Astrocyte (in vitro differentiated cells and primary cell): ENCODE data around the gene MAGI1. TPM values are rescaled to one million over a fixed set of nuclear protein-coding genes. Genes with fewer than 3 reads are reported as not detected.

ENCODE experiments used
- DNase-seq: peaks from one replicate; pipeline ENCODE4 v3.0.0-alpha.2; 2010; ENCODE audit warnings: low read depth
- FAIRE-seq: peaks from 2 replicates; lab custom pipeline; 2011; peaks lifted over from hg19 to GRCh38; lab: Jason Lieb, UNC
- H2AFZ ChIP-seq: 2 replicates; pipeline ENCODE4 v1.6.0; 2012; ENCODE audit warnings: low read depth, low read length, inconsistent platforms
- H3K27ac ChIP-seq: 2 replicates; pipeline ENCODE4 v1.5.1; 2011; ENCODE audit warnings: low read depth, low read length, inconsistent platforms
- H3K27me3 ChIP-seq: 2 replicates; pipeline ENCODE4 v1.6.0; 2011; ENCODE audit warnings: low read length, inconsistent platforms; ENCODE audit not compliant: insufficient read depth
- H3K36me3 ChIP-seq: 2 replicates; pipeline ENCODE4 v1.5.1; 2011; ENCODE audit warnings: low read length, inconsistent platforms; ENCODE audit not compliant: insufficient read depth
- H3K4me1 ChIP-seq: 2 replicates; pipeline ENCODE4 v1.5.1; 2011; ENCODE audit warnings: low read length, inconsistent platforms; ENCODE audit not compliant: insufficient read depth
- H3K4me2 ChIP-seq: 2 replicates; pipeline ENCODE4 v1.6.0; 2012; ENCODE audit warnings: low read length, inconsistent platforms
- H3K4me3 ChIP-seq: 2 replicates; pipeline ENCODE4 v1.5.1; 2011; ENCODE audit warnings: low read depth, mild to moderate bottlenecking, low read length, inconsistent platforms; ENCODE audit not compliant: insufficient read depth
- H3K79me2 ChIP-seq: 2 replicates; pipeline ENCODE4 v1.6.0; 2012; ENCODE audit warnings: mild to moderate bottlenecking, low read length, inconsistent platforms; ENCODE audit not compliant: insufficient read depth
- H3K9ac ChIP-seq: 2 replicates; pipeline ENCODE4 v1.6.0; 2012; ENCODE audit warnings: mild to moderate bottlenecking, low read length, inconsistent platforms
- H3K9me3 ChIP-seq: 2 replicates; pipeline ENCODE4 v1.5.1; 2012; ENCODE audit warnings: low read depth, mild to moderate bottlenecking, low read length, inconsistent platforms; ENCODE audit not compliant: insufficient read depth
- H4K20me1 ChIP-seq: 2 replicates; pipeline ENCODE4 v1.6.0; 2012; ENCODE audit warnings: low read length, inconsistent platforms; ENCODE audit not compliant: insufficient read depth
- H3K27ac Mint-ChIP-seq: one replicate; pipeline ENCODE4 v1.8.0; 2021; ENCODE audit warnings: mild to moderate bottlenecking, mixed read lengths; ENCODE audit not compliant: unreplicated experiment
- H3K27me3 Mint-ChIP-seq: one replicate; pipeline ENCODE4 v1.8.0; 2021; ENCODE audit warnings: low read depth, mixed read lengths; ENCODE audit not compliant: unreplicated experiment
- H3K36me3 Mint-ChIP-seq: one replicate; pipeline ENCODE4 v1.8.0; 2021; ENCODE audit warnings: low read depth, mixed read lengths; ENCODE audit not compliant: unreplicated experiment
- H3K4me1 Mint-ChIP-seq: one replicate; pipeline ENCODE4 v1.8.0; 2021; ENCODE audit warnings: low read depth, mixed read lengths; ENCODE audit not compliant: unreplicated experiment
- H3K4me3 Mint-ChIP-seq: one replicate; pipeline ENCODE4 v1.8.0; 2021; ENCODE audit warnings: mild to moderate bottlenecking, moderate library complexity, mixed read lengths; ENCODE audit not compliant: unreplicated experiment
- H3K9me3 Mint-ChIP-seq: one replicate; pipeline ENCODE4 v1.8.0; 2021; ENCODE audit warnings: mild to moderate bottlenecking, mixed read lengths; ENCODE audit not compliant: unreplicated experiment
- CTCF ChIP-seq: IDR thresholded peaks from 2 replicates; pipeline ENCODE4 v1.5.1; 2011; ENCODE audit warnings: low read depth, mild to moderate bottlenecking, inconsistent platforms, low read length, moderate library complexity; ENCODE audit not compliant: insufficient read depth
- EZH2 ChIP-seq: IDR thresholded peaks from 2 replicates; pipeline ENCODE4 v1.6.1; 2012; ENCODE audit warnings: mild to moderate bottlenecking, low read length, inconsistent platforms; ENCODE audit not compliant: insufficient read depth
- total RNA-seq: library from RNA; stranded (reverse); gene quantifications from 2 replicates; pipeline ENCODE4 v1.2.1, GENCODE V29; 2021

Gene MAGI1
- total RNA-seq, 1 donor from 2014 or later: 31.8 TPM

- H3K36me3 Mint-ChIP-seq: peaks cover 5% of the 10 kb centered on the region
- H3K4me1 ChIP-seq: no peaks in the 10 kb centered on the region
- H3K27ac Mint-ChIP-seq: no peak overlapping the region
- H3K4me1 Mint-ChIP-seq: no peaks in the 10 kb centered on the region
- no peaks in the 10 kb centered on the region for H3K36me3 ChIP-seq
- H3K27me3 ChIP-seq: no peaks in the 10 kb centered on the region
- TF ChIP-seq CTCF: no peak
- TF ChIP-seq EZH2: no peak
- DNase-seq: no peak
- H3K9me3 ChIP-seq: no peaks in the 10 kb centered on the region
- FAIRE-seq: no peak
- H2AFZ ChIP-seq: no peak overlapping the region
- no peaks in the 10 kb centered on the region for H3K79me2 ChIP-seq
- no peak overlapping the region for H3K9ac ChIP-seq
- no peak overlapping the region for H3K4me3 Mint-ChIP-seq
- H3K4me2 ChIP-seq: no peak overlapping the region
- no peak overlapping the region for H3K4me3 ChIP-seq
- no peaks in the 10 kb centered on the region for H3K27me3 Mint-ChIP-seq
- H3K27ac ChIP-seq: no peak overlapping the region
- H3K9me3 Mint-ChIP-seq: no peaks in the 10 kb centered on the region
- no peaks in the 10 kb centered on the region for H4K20me1 ChIP-seq
Observed at GRCh38 chr3:65412588-65412987, 626.1 kb downstream of the MAGI1 start.

GRCh38 chr3:65411367-65411766, 627.4 kb downstream of the MAGI1 start:
- Histone ChIP-seq H2AFZ (no peak overlapping the region), H3K27ac (no peak overlapping the region), H4K20me1 (no peaks in the 10 kb centered on the region), H3K4me1 (no peaks in the 10 kb centered on the region), H3K4me2 (no peak overlapping the region), H3K9ac (no peak overlapping the region), H3K9me3 (no peaks in the 10 kb centered on the region), H3K36me3 (no peaks in the 10 kb centered on the region), H3K27me3 (no peaks in the 10 kb centered on the region), H3K4me3 (no peak overlapping the region), H3K79me2 (no peaks in the 10 kb centered on the region)
- DNase-seq: no peak
- Mint-ChIP-seq H3K9me3 (no peaks in the 10 kb centered on the region), H3K4me1 (no peaks in the 10 kb centered on the region), H3K27ac (no peak overlapping the region), H3K27me3 (no peaks in the 10 kb centered on the region), H3K4me3 (no peak overlapping the region), H3K36me3 (peaks cover 5% of the 10 kb centered on the region)
- TF ChIP-seq EZH2: no peak
- no peak for TF ChIP-seq CTCF
- FAIRE-seq: no peak

GRCh38 chr3:65409176-65409569, 629.5 kb downstream of the MAGI1 start:
- Histone ChIP-seq H3K4me1 (no peaks in the 10 kb centered on the region), H3K4me2 (no peak overlapping the region), H4K20me1 (no peaks in the 10 kb centered on the region), H3K27me3 (no peaks in the 10 kb centered on the region), H3K79me2 (no peaks in the 10 kb centered on the region), H2AFZ (no peak overlapping the region), H3K36me3 (no peaks in the 10 kb centered on the region), H3K4me3 (no peak overlapping the region), H3K9ac (no peak overlapping the region), H3K9me3 (no peaks in the 10 kb centered on the region), H3K27ac (no peak overlapping the region)
- H3K9me3 Mint-ChIP-seq: no peaks in the 10 kb centered on the region
- TF ChIP-seq EZH2: no peak
- TF ChIP-seq CTCF: no peak
- DNase-seq (no peak), FAIRE-seq (no peak)
- H3K27ac Mint-ChIP-seq: no peak overlapping the region
- H3K27me3 Mint-ChIP-seq: no peaks in the 10 kb centered on the region
- H3K4me1 Mint-ChIP-seq: no peaks in the 10 kb centered on the region
- H3K4me3 Mint-ChIP-seq: no peak overlapping the region
- peaks cover 2% of the 10 kb centered on the region for H3K36me3 Mint-ChIP-seq
